Panc1 (cell line): ENCODE results near the gene HDHD3. TPM values are rescaled to one million over a fixed set of nuclear protein-coding genes. Genes with fewer than 3 reads are reported as not detected.

ENCODE experiments used
- ATAC-seq: fragments of 200-7000 bp; cut with Tn5 transposase; 2 replicates; pipeline ENCODE4 v1.9.1; 2020; ENCODE audit warnings: mild to moderate bottlenecking, moderate library complexity
- BruUV-seq: library from RNA; stranded (reverse); fragments of 400-500 nt; replicated peaks from 2 replicates; lab custom pipeline; 2021; lab: Mats Ljungman, UMichigan
- CTCF ChIA-PET: fragments of 300-600 bp; sonication (Branson Sonifier 250); formaldehyde crosslinking; loops from one replicate; lab custom pipeline; 2022; ENCODE audit warnings: antibody characterized with exemption; lab: Charles Lee
- POLR2A ChIA-PET: fragments of 300-600 bp; sonication (Branson Sonifier 250); formaldehyde crosslinking; loops from one replicate; lab custom pipeline; 2022; ENCODE audit warnings: antibody characterized with exemption; lab: Charles Lee
- DNase-seq: peaks from one replicate; pipeline ENCODE4 v3.0.0-alpha.2; 2010; ENCODE audit warnings: low read depth, low spot score
- H3K27ac ChIP-seq: 2 replicates; pipeline ENCODE4 v1.5.1; 2011; ENCODE audit warnings: mild to moderate bottlenecking, low read length, inconsistent platforms
- H3K27me3 ChIP-seq: fragments of 200-500 bp; sonication (Bioruptor generic); 2 replicates; pipeline ENCODE4 v1.6.0; 2014; ENCODE audit warnings: low read length, inconsistent platforms; ENCODE audit not compliant: control insufficient read depth, insufficient read depth
- H3K36me3 ChIP-seq: fragments of 200-500 bp; sonication (Bioruptor generic); 2 replicates; pipeline ENCODE4 v1.5.1; 2014; ENCODE audit warnings: inconsistent platforms, mild to moderate bottlenecking, low read length, moderate library complexity; ENCODE audit not compliant: control insufficient read depth, insufficient read depth
- H3K4me1 ChIP-seq: 2 replicates; pipeline ENCODE4 v1.5.1; 2011; ENCODE audit warnings: inconsistent platforms, mild to moderate bottlenecking, low read length, moderate library complexity; ENCODE audit not compliant: control insufficient read depth, insufficient read depth
- H3K4me3 ChIP-seq, 2 experiments: 2 replicates each; pipeline ENCODE4 v1.5.1; 2011 to 2012; ENCODE audit warnings: low read depth in 2 of 2, low read length in 2 of 2, mild to moderate bottlenecking in 2 of 2, inconsistent platforms in 1 of 2, moderate library complexity in 1 of 2
- H3K9me3 ChIP-seq: fragments of 200-500 bp; sonication (Bioruptor generic); 2 replicates; pipeline ENCODE4 v1.5.1; 2014; ENCODE audit warnings: low read depth, mild to moderate bottlenecking, inconsistent platforms, low read length, moderate library complexity; ENCODE audit not compliant: control insufficient read depth, insufficient read depth
- CTCF ChIP-seq: fragments of 450-650 bp; IDR thresholded peaks from 2 replicates; pipeline ENCODE4 v1.5.1; 2017; ENCODE audit warnings: mild to moderate bottlenecking
- POLR2AphosphoS5 ChIP-seq: IDR thresholded peaks from 2 replicates; pipeline ENCODE4 v1.6.1; 2012; ENCODE audit warnings: mild to moderate bottlenecking, low read depth, low read length, moderate library complexity
- REST ChIP-seq, 2 experiments: IDR thresholded peaks; 2 replicates each; pipeline ENCODE4 v1.6.1; 2011 to 2012; ENCODE audit warnings: low read depth in 2 of 2, control low read depth in 1 of 2, low read length in 1 of 2, mild to moderate bottlenecking in 1 of 2, moderate library complexity in 1 of 2; ENCODE audit not compliant: insufficient read depth in 1 of 2
- SIN3A ChIP-seq: IDR thresholded peaks from 2 replicates; pipeline ENCODE4 v1.6.1; 2012; ENCODE audit warnings: low read depth, mild to moderate bottlenecking, low read length, moderate library complexity, borderline replicate concordance; ENCODE audit not compliant: insufficient read depth
- TCF7L2 ChIP-seq: IDR thresholded peaks from 2 replicates; pipeline ENCODE4 v1.6.1; 2011; ENCODE audit warnings: mild to moderate bottlenecking, low read depth, low read length, inconsistent platforms
- in situ Hi-C: cut with HindIII; loops from 2 replicates; pipeline ENCODE4 v1.10.0; 2016; ENCODE audit warnings: low sequenced_read_pairs, low pct_unique_long_range_greater_than_20kb
- intact Hi-C: fragments of 100-400 bp; cut with micrococcal nuclease; formaldehyde crosslinking; loops from one replicate; pipeline ENCODE4 v1.10.0; 2022; ENCODE audit not compliant: unreplicated experiment
- total RNA-seq: library from RNA; stranded (reverse); gene quantifications from one replicate; pipeline ENCODE4 v1.2.1, GENCODE V29; 2021; ENCODE audit not compliant: unreplicated experiment

The HDHD3 gene
- total RNA-seq, 1 experiment from 2014 or later = 14.5 TPM

- POLR2A ChIA-PET = no interaction called here
- no peaks in the 10 kb centered on the region for H3K9me3 ChIP-seq
- no peak overlapping the region for H3K27ac ChIP-seq
- BruUV-seq = no TSS peak
- no peak for ATAC-seq
- no peaks in the 10 kb centered on the region for H3K4me1 ChIP-seq
- CTCF ChIA-PET = no interaction called here
- no peaks in the 10 kb centered on the region; the same call in 1 of the 2 replicates for H3K36me3 ChIP-seq
- in situ Hi-C loops (no loop called here), intact Hi-C loops (no loop called here)
- TF ChIP-seq TCF7L2 (no peak), SIN3A (no peak), POLR2AphosphoS5 (no peak), CTCF (no peak), REST (IDR thresholded peaks at IDR 0.05; ENCODE audit: insufficient read depth in 1 of 2, low read depth in 2 of 2, low read length in 1 of 2) (no peak)
- H3K27me3 ChIP-seq = no peaks in the 10 kb centered on the region
- DNase-seq = no peak
- H3K4me3 ChIP-seq = no peak overlapping the region
Measured at GRCh38 chr9:113398796-113399195, 22.0 kb upstream of the HDHD3 start.

- Histone ChIP-seq H3K4me3 (no peak overlapping the region), H3K36me3 (no peaks in the 10 kb centered on the region; the same call in 1 of the 2 replicates), H3K9me3 (no peaks in the 10 kb centered on the region), H3K27me3 (no peaks in the 10 kb centered on the region), H3K4me1 (no peaks in the 10 kb centered on the region), H3K27ac (no peak overlapping the region)
- in situ Hi-C loops = no loop called here
- ChIA-PET CTCF (interaction anchor here (0.6 kb wide), 1 partner anchor 42 kb away, joined by 3 read pairs; no protein-coding TSS in a partner anchor), POLR2A (no interaction called here)
- no TSS peak for BruUV-seq
- intact Hi-C loops = no loop called here
- TF ChIP-seq TCF7L2 (no peak), POLR2AphosphoS5 (no peak), SIN3A (no peak), REST (IDR thresholded peaks at IDR 0.05; ENCODE audit: insufficient read depth in 1 of 2, low read depth in 2 of 2, low read length in 1 of 2) (no peak), CTCF (no peak)
- no peak for ATAC-seq
- no peak for DNase-seq
Measured at GRCh38 chr9:113397203-113397631, 20.4 kb upstream of the HDHD3 start.
